KG1 (cell line): ENCODE data around the gene TIMP3.
"Not testable (repeated sequence)": the region's sequence is repeated elsewhere in the genome, so short reads cannot be mapped to it uniquely, and the experiment has no call there.

Experiments
- DNase-seq: peaks from one replicate; lab custom pipeline; 2025; lab: John Stamatoyannopoulos, UW

The TIMP3 gene

DNA sequence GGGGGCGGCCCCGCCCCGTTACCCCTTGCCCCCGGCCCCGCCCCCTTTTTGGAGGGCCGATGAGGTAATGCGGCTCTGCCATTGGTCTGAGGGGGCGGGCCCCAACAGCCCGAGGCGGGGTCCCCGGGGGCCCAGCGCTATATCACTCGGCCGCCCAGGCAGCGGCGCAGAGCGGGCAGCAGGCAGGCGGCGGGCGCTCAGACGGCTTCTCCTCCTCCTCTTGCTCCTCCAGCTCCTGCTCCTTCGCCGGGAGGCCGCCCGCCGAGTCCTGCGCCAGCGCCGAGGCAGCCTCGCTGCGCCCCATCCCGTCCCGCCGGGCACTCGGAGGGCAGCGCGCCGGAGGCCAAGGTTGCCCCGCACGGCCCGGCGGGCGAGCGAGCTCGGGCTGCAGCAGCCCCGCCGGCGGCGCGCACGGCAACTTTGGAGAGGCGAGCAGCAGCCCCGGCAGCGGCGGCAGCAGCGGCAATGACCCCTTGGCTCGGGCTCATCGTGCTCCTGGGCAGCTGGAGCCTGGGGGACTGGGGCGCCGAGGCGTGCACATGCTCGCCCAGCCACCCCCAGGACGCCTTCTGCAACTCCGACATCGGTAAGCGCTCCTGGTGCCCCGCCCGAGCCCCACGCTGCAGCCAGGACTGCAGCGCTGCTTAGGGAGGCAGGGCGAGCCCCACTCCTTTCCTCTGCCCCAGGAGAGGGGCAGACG lies at the start of gene TIMP3:
Gene TIMP3 (plus strand): TSS at position 169 of the 700 bp plus-strand sequence. CDS start 297 bp downstream, at position 466.
- DNase-seq = no peak

GRCh38 chr22:32752326-32752725 lies 49.2 kb upstream of the TIMP3 start:
- no peak for DNase-seq

GRCh38 chr22:32752816-32753520 lies 48.5 kb upstream of the TIMP3 start:
- DNase-seq = no peak

DNA sequence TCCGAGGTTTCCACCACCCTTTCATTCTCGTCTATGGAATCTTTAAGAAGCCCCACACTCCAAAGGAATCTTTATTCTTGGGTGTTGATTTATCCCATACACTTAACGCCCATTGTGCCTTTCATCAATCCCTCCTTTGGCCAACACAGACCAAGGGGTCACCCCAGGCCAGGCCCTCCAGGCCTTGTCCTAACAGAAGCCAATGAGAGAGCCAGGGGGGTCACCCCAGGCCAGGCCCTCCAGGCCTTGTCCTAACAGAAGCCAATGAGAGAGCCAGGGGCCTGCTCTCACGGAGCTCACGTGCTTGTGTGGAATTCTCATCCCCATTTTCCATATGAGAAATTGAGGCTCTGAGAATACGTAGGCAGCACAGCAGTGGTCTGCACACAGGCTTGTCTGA lies 47.9 kb upstream of the TIMP3 start:
- no peak for DNase-seq

GRCh38 chr22:32754413-32755041 lies 47.0 kb upstream of the TIMP3 start:
- no peak for DNase-seq

GRCh38 chr22:32757086-32757762 lies 44.3 kb upstream of the TIMP3 start:
- not testable (repeated sequence) for DNase-seq

- no peak for DNase-seq
Observed at GRCh38 chr22:32758866-32759385, 42.6 kb upstream of the TIMP3 start.

- DNase-seq = no peak
Observed at GRCh38 chr22:32760396-32760795, 41.1 kb upstream of the TIMP3 start.

GRCh38 chr22:32760815-32761214 lies 40.7 kb upstream of the TIMP3 start:
- no peak for DNase-seq

GRCh38 chr22:32761251-32761903 lies 40.1 kb upstream of the TIMP3 start:
- DNase-seq = no peak

DNA sequence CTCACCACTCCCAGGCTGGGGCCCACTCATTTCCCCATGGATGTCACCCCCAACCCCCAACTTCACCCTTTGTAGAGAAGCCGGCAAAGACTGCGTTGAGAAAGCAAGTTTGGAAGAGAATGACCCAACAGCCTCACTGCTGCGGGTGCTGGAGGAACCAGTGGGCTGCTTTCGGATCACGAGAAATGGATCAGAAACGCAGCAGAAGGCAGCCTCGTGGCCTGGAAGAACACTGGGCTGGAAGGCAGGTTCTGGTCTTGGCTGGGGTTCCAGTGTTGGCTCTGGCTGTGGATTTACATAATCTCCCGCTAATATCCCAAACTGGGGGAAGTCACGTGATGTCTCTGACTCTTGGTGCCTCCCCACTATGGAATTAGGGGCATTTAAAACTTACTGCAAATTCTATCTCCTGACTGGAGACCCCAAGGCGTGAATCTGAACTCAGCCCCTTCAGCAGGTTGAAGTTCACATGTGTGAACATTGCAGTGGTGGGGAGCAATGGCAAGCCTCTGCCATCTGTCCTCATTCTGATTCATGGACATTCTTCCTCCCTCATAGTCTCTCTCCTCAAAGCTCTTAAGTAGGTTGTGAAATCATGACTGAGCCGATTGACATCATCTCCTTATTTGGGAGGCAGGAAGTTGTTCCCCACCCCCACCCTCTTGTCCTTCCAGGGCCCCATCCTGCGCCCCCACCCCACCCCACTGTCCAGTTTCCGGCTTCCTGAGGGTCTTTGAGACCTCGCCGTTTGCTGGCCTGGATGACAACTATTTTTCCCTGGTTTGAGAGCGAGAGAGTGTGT lies 37.0 kb upstream of the TIMP3 start:
- no peak for DNase-seq

- DNase-seq = no peak
Observed at GRCh38 chr22:32765132-32765618, 36.3 kb upstream of the TIMP3 start.

DNA sequence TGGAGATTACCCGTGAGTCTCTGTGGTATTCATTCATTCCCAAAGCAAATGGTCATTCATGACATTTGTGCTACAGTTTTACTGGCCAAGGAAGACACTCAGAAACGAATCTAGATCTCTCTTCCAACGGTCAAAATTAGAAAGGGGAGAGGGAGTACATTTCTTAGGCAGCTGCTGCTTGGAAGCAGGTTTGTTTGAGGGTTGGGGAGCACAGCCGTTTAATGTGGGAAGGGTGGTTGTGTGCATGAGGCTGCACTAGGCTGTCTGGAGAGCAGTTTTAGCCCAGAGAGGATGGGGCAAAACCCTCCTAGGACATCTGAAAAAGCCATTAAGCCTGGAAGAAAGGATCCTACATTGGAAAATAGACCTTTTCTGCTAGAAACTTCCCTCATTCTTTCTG lies 29.7 kb upstream of the TIMP3 start:
- DNase-seq = no peak

DNA sequence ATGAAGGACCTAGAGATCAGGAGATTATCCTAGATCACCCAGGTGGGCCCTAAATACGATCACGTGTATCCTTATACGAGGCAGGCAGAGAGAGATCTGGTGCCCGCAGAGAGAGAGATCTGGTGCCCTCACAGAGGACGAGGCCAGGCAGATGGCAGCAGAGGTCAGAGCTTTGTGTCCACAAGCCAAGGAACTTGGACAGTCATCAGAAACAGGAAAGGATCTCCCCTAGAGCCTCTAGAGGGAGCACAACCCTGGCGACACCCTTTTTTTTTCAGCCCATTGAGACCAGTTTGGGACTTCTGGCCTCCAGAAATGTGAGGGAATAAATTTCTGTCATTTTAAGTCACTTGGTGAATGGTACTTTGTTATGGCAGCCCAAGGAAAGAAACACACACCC lies 25.5 kb upstream of the TIMP3 start:
- no peak for DNase-seq

DNA sequence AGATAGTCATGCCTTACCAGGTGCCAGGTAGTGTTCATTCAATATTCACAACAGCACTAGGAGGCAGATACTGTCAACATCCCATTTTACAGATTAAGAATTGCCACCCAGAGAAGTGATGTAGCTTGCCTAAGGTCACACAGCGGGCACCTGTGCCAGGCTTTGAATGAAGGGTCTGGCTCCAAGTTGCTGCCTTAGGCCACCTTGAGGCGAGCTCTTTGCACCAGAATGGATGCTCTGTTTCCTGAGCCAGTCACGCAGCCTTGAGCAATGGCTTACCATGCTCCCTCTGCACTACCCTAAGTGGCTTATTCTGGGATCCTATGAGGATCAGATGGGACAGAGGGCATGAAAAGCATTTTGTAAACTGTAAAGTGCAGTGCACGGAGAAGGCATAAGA lies 25.1 kb upstream of the TIMP3 start:
- DNase-seq = no peak

- no peak for DNase-seq
Observed at GRCh38 chr22:32776802-32777201, 24.7 kb upstream of the TIMP3 start.

- DNase-seq = no peak
Observed at GRCh38 chr22:32777987-32778386, 23.5 kb upstream of the TIMP3 start.

DNA sequence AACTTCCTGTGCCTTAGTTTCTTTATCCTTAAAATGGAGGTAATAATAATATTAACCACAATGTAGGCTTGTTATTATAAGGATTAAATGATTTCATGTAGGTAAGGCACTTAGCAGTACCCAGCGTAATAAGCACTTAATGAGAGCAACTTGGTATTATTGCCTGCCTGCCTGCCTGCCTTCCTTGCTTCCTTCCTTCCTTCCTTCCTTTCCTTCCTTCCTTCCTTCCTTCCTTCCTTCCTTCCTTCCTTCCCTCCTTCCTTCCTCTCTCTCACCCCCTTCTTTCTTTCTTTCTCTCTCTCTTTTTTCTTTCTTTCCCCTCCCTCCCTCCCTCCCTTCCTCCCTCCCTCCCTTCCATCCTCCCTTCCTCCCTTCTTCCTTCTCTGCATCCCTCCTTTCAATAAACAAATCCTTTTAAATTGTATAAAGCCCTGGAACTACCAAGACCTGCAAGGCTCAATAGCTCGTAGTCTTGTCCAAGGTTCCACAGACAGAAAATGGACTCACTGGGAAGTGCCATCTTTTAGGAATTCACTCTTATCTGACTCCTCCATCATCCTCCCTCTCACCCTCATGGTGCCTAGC lies 20.7 kb upstream of the TIMP3 start:
- DNase-seq = no peak

GRCh38 chr22:32781695-32782094 lies 19.8 kb upstream of the TIMP3 start:
- no peak for DNase-seq

DNA sequence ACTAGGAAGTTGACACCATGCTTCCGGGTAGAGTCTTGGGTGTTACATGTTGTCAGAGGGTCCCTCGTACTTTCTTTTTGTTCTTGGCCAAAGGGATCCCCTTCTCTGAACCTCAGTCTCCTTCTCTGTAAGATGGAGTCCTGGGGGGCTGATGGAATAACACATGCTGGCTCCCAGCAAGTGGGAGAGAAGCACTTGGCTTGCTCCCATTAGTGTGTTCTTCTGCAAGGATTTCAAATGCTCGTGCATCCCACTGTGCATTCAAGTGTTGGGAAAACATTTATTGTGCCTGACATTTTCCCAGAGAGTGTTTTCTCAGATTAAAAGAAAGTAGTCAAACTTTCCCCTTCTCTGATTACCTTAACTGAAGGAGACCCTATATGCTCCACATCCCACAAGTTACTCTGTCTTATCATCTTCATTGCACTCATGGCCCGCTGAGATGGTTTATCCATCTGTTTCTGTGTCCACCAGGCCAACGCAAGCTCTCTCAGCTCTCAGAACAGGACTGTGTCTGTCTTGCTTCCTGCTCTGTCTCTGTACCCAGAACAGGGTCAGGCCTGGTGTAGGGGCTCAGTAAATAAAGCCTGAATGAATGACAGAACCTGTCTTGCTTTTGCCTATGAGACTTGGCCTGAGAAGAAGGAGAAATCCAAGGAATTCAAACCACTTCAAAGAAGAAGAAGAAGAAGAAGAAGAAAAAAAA lies 16.0 kb upstream of the TIMP3 start:
- DNase-seq = no peak
